ENCODE data around the gene NHSL2. TPM values are rescaled to one million over a fixed set of nuclear protein-coding genes. Genes with fewer than 3 reads are reported as not detected.

Gene NHSL2
- total and polyA plus RNA-seq, 2 of the 13 experiments (the other 11 are each of a cell fraction or from before 2014, with no cell fraction given) = not detected

DNA sequence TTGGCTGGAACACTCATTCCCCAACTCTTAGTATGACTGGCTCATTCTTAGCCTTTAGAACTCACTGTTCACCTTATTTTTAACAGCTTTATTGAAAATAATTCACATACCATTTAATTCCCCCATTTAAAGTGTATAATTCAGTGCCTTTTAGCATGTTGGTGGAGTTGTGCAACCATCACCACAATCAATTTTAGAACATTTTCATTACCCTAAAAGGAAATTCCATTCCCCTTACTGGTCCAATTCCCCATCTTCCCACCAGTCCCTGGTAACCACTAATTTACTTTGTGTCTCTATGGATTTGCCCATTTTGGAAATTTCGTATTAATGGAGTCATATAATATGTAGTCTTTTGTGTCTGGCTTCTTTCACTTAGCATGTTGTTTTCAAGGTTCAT is 19.7 kb downstream of the NHSL2 start (continued):
- no peak for TF ChIP-seq ZHX2 (IDR thresholded peaks at IDR 0.05; ENCODE audit: low read depth)
- TF ChIP-seq ZHX2 (CRISPR knock-in tag; IDR thresholded peaks at IDR 0.05; ENCODE audit: borderline replicate concordance) = no peak
- no peak for TF ChIP-seq ZXDC (CRISPR knock-in tag; IDR thresholded peaks at IDR 0.05)
- no peak for TF ChIP-seq SRSF1 (optimal IDR thresholded peaks at IDR 0.05; ENCODE audit: low read depth, low read length)
- no peak for TF ChIP-seq PHF8 (CRISPR knock-in tag; IDR thresholded peaks at IDR 0.05)
- TF ChIP-seq ZNF781 (CRISPR knock-in tag; IDR thresholded peaks at IDR 0.05; ENCODE audit: borderline replicate concordance, not compliant biosample characterization) = no peak
- TF ChIP-seq, protein P1, sequence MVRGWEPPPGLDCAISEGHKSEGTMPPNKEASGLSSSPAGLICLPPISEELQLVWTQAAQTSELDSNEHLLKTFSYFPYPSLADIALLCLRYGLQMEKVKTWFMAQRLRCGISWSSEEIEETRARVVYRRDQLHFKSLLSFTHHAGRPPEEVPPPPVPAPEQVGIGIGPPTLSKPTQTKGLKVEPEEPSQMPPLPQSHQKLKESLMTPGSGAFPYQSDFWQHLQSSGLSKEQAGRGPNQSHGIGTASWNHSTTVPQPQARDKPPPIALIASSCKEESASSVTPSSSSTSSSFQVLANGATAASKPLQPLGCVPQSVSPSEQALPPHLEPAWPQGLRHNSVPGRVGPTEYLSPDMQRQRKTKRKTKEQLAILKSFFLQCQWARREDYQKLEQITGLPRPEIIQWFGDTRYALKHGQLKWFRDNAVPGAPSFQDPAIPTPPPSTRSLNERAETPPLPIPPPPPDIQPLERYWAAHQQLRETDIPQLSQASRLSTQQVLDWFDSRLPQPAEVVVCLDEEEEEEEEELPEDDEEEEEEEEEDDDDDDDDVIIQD (CRISPR knock-in tag; IDR thresholded peaks at IDR 0.05; ENCODE audit: low read depth) = no peak

All from HepG2 (cell line).